Stimulated activated naive CD8-positive, alpha-beta T cell treated with anti-CD3 and anti-CD28 coated beads, Interleukin-15, amount 100 ng/mL, for 72 hours (primary cell): ENCODE results near the gene CLEC16A.
A peak's percentile ranks its signal among the peaks of the same experiment; 100 is the strongest.

Experiments used
- ATAC-seq: fragments of 150-1000 bp; cut with Tn5 transposase; 2 replicates; pipeline ENCODE4 v1.10.0; 2021; ENCODE audit warnings: mild to moderate bottlenecking, moderate library complexity
- DNase-seq, 2 donors: peaks; one replicate each; pipeline ENCODE4 v3.0.0; 2021 to 2022
- H3K27ac Mint-ChIP-seq, 2 donors: one replicate each; pipeline ENCODE4 v1.8.0; 2022; ENCODE audit warnings: mild to moderate bottlenecking in 2 of 2, mixed read lengths in 2 of 2, moderate library complexity in 2 of 2
- H3K27me3 Mint-ChIP-seq: one replicate; pipeline ENCODE4 v1.8.0; 2022; ENCODE audit warnings: mixed read lengths
- H3K4me1 Mint-ChIP-seq: one replicate; pipeline ENCODE4 v1.8.0; 2022; ENCODE audit warnings: mild to moderate bottlenecking, mixed read lengths
- H3K4me3 Mint-ChIP-seq, 2 donors: one replicate each; pipeline ENCODE4 v1.8.0; 2022; ENCODE audit warnings: mild to moderate bottlenecking in 2 of 2, mixed read lengths in 2 of 2, moderate library complexity in 1 of 2
- H3K9me3 Mint-ChIP-seq, 2 donors: one replicate each; pipeline ENCODE4 v1.8.0; 2022; ENCODE audit warnings: mixed read lengths in 2 of 2

CLEC16A gene

DNA sequence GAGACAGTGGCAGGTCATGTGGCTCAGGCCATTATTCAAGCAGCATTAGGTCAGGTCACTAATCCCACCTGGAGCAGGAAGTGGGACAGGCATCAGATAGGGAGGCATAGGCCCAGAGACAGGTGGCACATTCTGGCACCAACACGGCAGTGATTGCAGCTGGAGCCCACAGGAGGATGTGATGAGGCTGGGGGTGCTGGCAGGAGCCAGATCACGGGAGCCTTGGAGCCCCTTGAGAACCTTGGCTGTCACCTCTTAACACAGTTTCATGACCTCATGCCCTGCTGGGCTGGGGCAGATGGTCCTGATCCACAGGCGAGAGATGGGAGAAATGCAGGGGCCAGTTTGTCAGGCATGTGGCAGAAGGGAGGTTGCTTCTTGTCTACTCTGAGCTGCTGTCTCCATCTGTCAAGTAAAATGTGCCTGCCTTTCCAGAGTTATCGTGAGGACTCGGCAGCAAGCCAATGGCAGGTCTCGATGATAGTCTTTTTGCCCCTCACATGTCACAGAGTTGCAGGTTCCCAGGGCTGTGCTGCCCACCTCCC is 109.6 kb downstream of the CLEC16A start:
- H3K4me1 Mint-ChIP-seq, result peaks cover 79% of the 10 kb centered on the region

DNA sequence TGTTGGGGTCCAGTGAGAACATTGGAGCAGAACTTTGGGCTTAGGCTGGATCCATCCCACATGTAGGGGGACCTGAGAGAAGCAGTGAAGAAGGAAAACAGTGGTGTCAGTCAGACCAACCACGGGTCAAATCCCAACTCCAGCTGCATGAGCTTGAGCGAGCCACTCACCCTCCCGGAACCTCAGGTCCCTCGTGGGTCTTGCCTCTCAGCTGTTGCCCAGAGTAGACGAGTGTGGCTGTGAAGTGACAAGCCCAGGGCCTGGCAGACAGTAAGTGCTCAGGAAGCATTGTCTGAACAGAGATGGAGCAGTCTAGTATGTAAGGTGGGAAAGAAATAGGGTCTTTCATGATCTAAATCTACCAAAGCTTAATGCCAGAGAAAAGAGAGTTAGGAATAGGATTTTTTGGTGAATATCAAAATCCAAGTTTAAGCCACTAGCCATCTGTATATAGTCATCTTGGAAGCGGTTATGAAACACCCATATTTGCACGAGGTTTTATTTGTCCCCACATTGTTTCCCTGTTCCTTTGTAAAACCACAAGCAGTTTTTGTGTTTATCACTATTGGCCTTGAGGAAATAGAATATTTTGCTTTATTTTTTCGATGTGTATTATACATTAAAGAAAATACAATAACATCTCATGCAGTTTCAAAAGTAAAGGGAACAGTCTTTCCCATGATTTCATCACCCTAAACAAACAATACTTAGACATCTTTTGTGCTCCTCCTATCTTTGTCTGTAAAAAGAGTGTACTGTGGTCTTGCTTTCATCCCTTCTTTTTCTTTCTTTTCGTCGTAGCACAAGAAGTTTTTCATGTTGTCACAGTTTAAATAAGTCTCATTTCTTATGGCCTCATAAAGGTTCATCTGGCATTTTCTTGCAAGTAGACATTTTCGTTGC is 112.0 kb downstream of the CLEC16A start:
- Mint-ChIP-seq H3K27ac (peak overlapping the region; percentile 93 to 95), H3K4me3 (peak overlapping the region in 1 of 2 donors; percentile 30), H3K27me3 (no peaks in the 10 kb centered on the region), H3K4me1 (peaks cover 56% of the 10 kb centered on the region), H3K9me3 (no peaks in the 10 kb centered on the region)
- ATAC-seq, result no peak
- DNase-seq, result no peak

More for the DNA sequence above, 109.6 kb downstream of the CLEC16A start:
- no peak overlapping the region for H3K27ac Mint-ChIP-seq
- no peaks in the 10 kb centered on the region for H3K27me3 Mint-ChIP-seq
- no peak for DNase-seq
- no peak for ATAC-seq
- no peaks in the 10 kb centered on the region for H3K9me3 Mint-ChIP-seq
- H3K4me3 Mint-ChIP-seq, result no peak overlapping the region

DNA sequence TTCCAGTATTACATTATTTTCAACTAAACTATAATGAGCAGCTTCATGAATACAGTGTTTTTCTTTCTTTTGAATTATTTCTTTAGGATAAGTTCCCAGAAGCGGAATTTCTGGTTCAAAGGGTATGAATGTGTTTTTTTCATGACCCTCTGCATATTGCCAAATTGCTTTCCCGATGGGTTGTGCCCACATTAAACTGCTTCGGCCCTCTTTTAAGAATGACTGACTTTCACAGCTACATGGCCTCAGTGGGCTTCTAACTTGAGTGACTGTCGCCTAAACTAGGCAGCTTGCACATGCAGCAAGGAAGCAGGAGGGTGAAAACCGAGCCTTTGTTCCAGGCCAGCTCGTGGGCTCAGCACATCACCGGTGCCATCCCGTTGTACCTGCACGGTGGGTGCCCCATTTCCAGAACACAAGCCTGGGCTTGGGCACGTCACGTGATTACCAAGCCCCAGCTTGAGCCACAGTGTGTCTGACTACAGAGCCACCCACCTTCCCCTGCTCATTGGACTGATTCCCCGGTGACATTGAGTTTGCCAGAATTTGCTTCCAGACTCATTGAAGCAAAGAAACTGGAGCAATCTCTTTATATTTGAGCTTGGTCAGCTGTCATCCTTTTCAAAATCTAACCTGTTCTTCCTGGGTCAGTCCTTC is 112.8 kb downstream of the CLEC16A start:
- Mint-ChIP-seq H3K4me1 (peaks cover 53% of the 10 kb centered on the region), H3K9me3 (no peaks in the 10 kb centered on the region), H3K27me3 (no peaks in the 10 kb centered on the region), H3K27ac (peak overlapping the region; percentile 24 to 93), H3K4me3 (no peak overlapping the region)
- DNase-seq (no peak), ATAC-seq (no peak)

DNA sequence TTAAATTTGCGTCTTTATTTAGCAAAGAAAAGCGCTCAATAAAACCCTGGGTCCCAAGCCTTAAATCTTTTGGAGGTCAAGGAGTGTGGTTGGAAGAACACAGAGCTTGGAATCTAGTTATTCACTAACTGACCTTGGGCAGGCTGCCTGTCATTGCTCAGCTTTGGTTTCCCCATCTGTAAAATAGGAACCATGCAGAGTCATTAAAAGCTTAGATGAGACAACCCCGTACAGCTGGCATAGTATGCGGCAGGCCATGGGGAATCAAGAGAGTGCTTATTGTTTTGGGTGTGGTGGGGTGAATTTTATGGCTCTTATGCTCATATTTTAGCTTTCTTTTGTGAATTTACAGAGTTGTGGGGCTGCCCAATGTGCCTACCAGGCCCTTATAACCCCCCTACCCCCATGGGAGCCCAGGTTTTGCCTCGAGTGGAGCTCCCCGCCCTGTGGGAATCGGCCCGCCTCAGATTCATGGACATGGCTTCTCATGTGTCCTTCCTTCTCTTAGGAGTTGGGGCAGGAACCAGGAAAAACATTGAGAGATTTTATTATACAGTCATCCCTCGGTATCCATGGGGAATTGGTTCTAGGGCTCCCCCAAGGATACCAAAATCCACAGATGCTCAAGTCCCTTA is 113.5 kb downstream of the CLEC16A start:
- ATAC-seq (no peak), DNase-seq (no peak)
- Mint-ChIP-seq H3K27me3 (no peaks in the 10 kb centered on the region), H3K4me1 (peaks cover 46% of the 10 kb centered on the region), H3K4me3 (no peak overlapping the region), H3K27ac (peak overlapping the region in 1 of 2 donors; percentile 48), H3K9me3 (no peaks in the 10 kb centered on the region)

DNA sequence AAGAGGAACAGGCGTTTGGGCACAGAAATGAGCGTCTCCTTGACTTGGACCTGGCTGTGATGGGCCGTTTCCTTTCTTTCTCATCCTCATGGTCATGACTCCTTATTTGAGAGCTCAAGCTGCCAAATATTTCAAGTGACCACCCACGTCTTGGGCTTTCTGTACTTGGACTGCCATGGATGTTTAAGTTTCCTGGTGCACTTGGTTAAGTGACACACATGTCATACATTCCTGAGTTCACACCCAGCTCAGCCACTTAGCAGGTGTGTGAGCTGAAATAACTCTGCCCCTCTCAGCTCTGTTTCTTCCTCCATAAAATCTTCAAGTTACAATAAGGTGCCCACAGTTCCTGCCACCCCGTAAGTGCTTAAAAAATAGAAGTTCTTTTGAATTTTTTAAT is 114.5 kb downstream of the CLEC16A start:
- DNase-seq (no peak), ATAC-seq (no peak)
- H3K4me1 Mint-ChIP-seq, result peaks cover 35% of the 10 kb centered on the region
- H3K27ac Mint-ChIP-seq, result no peak overlapping the region
- no peaks in the 10 kb centered on the region for H3K27me3 Mint-ChIP-seq
- H3K9me3 Mint-ChIP-seq, result no peaks in the 10 kb centered on the region
- no peak overlapping the region for H3K4me3 Mint-ChIP-seq

DNA sequence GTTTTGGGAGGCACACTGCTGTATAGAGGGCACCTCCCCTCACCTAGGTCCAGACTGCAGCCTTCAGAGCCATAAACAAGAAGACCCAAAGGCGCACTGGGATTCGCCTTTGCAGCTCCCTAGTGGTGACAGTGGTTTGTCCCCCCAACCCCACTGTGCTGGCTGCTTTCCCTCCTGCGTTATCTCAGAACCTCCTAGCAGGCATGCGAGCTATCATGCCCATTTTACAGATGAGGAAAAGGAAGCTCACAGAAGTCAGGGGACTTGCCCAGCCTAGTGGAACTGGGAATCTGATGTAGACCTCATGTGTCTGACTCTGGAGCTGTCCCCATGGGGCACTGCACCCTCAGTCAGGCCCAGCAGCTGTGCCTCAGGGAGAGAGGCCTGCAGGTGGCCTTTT is 115.2 kb downstream of the CLEC16A start:
- DNase-seq, result no peak
- Mint-ChIP-seq H3K27ac (no peak overlapping the region), H3K4me3 (no peak overlapping the region), H3K4me1 (peaks cover 28% of the 10 kb centered on the region), H3K27me3 (no peaks in the 10 kb centered on the region), H3K9me3 (no peaks in the 10 kb centered on the region)
- ATAC-seq, result no peak

DNA sequence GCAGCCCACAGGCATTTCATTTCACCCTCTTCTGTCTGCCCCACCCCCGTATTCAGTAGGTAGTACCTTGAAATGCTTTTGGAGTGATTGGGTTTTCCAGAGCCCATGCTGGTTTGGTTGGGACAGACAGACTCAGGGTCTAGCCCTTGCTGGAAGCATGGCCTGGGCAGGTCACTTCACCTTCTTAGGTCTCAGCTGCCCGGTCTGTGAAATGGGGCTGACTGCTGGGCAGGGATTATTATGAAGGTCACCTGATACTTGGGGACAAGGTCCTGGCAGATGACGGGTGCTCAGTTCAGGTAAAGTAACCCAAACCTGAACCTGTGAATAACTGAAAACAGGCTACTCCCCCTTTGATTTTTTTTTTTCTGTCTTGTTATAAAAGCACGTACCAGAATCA is 116.0 kb downstream of the CLEC16A start:
- peaks cover 20% of the 10 kb centered on the region for H3K4me1 Mint-ChIP-seq
- ATAC-seq, result no peak
- no peak overlapping the region for H3K27ac Mint-ChIP-seq
- H3K4me3 Mint-ChIP-seq, result no peak overlapping the region
- H3K27me3 Mint-ChIP-seq, result no peaks in the 10 kb centered on the region
- no peaks in the 10 kb centered on the region for H3K9me3 Mint-ChIP-seq
- no peak for DNase-seq

DNA sequence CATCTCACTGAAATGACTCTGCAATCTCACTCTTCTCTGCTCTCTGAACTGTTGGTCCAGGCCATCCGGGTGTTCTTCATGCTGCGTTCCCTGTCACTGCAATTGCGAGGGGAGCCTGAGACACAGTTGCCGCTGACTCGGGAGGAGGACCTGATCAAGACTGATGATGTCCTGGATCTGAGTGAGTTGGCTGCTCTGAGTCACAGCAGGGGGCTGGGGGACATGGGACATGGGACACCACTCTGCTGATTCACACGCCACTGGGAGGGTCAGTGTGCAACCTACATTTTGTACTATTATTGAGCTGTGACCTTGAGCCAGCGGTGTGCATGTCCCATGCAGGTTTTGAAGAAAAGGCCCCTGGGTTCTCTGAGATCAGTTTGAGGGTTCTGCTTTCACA is 116.5 kb downstream of the CLEC16A start:
- H3K4me1 Mint-ChIP-seq, result peaks cover 18% of the 10 kb centered on the region
- H3K27ac Mint-ChIP-seq, result no peak overlapping the region

DNA sequence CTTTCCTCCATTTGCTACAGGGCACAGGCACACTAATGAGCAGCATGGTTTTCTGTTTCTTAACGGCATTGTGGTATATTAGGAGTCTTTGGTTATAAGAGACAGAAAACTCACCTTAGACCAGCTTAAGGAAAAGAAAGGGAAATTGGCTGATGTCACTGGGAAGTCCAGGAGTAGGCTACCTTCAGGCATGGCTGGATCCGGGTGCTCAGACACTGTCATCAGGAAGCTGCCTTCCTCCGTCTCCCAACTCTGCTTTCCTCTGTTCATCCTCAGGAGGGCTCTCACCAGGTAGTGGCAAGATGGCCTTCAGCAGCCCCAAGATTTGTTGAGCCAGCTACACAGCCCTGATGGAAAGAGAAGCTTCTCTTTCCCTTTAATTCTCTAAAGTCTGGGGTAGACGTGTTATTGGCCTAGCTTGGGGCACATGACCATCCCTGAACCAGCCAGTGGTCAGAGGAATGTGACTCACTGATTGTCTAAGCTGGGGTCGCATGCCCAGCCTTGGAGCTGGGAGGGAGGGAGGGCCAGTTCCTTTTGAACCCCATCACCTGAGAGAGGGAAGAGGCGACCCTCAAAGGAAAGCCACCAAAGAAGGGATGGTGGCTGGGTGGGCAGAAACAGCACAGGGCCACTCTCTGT is 117.4 kb downstream of the CLEC16A start:
- no peak overlapping the region for H3K4me3 Mint-ChIP-seq
- no peaks in the 10 kb centered on the region for H3K9me3 Mint-ChIP-seq
- no peaks in the 10 kb centered on the region for H3K27me3 Mint-ChIP-seq
- ATAC-seq (no peak), DNase-seq (no peak)
- peaks cover 18% of the 10 kb centered on the region for H3K4me1 Mint-ChIP-seq
- H3K27ac Mint-ChIP-seq, result no peak overlapping the region

More for the DNA sequence above, 116.5 kb downstream of the CLEC16A start:
- no peak for ATAC-seq
- no peak overlapping the region for H3K4me3 Mint-ChIP-seq
- no peaks in the 10 kb centered on the region for H3K27me3 Mint-ChIP-seq
- H3K9me3 Mint-ChIP-seq, result no peaks in the 10 kb centered on the region
- DNase-seq, result no peak

DNA sequence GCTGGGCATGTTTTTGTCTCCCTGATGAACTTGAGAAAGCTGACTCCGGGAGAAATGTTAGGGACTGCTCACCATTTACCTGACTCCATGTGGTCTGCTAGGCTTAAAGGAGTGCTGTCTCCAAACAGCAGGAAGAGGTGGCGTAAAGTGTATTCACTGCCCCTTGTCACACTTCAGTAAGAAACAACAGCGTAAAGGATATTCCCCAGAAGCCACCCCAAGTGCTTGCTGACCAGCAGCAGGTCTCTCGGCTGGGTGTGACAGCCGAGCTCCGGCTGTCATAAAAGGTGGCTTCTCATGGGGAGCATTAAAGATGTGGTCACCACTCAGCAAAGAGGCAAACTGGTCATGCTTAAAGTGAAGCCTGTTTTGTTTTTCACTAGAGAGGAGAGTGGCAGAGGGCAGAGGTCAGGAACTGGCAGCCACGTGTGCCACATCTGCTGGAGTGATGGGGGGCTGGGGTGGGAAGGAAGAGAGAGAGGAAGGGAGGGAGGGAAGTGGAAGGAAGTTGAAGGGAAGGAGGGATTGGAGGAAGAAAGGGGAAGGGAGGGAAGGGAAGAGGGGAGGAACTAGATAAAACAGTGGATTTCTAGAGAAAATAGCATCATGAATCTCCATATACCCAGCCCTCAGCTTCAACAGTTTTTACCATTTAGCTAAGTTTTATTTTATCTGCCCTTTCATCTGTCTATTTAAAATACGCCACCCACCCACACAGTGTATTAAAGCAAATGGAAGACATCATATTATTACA is 119.3 kb downstream of the CLEC16A start:
- peaks cover 22% of the 10 kb centered on the region for H3K4me1 Mint-ChIP-seq
- ATAC-seq, result no peak
- no peaks in the 10 kb centered on the region for H3K9me3 Mint-ChIP-seq
- H3K27me3 Mint-ChIP-seq, result no peaks in the 10 kb centered on the region
- H3K27ac Mint-ChIP-seq, result no peak overlapping the region
- DNase-seq, result no peak
- no peak overlapping the region for H3K4me3 Mint-ChIP-seq

DNA sequence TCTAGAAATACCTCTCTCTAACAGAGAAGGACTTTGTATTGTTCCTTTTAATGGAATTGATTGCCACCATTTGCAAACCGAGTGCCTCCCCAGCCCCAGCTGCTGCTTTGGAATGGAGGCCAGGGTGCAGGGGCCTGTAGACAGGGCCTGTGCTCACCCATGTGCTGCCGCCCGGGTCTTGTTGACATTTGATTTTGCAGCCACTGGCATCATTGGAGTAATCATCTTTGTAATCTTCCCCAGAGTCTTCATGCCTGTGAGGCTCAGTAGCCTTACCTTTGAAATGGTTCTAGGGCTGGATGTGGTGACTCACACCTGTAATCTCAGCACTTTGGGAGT is 119.8 kb downstream of the CLEC16A start:
- Mint-ChIP-seq H3K27ac (no peak overlapping the region), H3K4me3 (no peak overlapping the region), H3K4me1 (peaks cover 22% of the 10 kb centered on the region), H3K27me3 (no peaks in the 10 kb centered on the region), H3K9me3 (no peaks in the 10 kb centered on the region)
- DNase-seq, result no peak
- no peak for ATAC-seq

DNA sequence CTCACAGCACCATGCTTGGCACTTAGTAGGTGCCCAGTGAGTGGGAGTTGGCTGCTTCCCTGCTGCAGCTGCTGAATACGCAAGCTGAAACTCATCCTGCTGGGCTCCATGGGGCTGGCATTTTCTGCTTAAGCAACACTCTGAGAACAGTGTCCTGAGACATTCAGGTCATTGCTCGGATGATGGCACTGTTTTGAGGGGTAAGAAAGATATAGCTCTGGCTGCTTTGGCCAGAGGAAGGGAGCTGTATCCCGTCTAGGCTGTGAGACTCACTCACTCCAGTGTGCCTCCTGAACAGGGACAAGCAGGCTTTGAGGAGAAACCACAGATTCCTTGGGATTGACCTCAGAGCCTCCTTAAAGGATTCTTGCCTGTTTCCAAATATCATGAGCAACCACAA is 120.5 kb downstream of the CLEC16A start:
- Mint-ChIP-seq H3K27ac (peak overlapping the region in 1 of 2 donors; percentile 5), H3K27me3 (no peaks in the 10 kb centered on the region), H3K4me1 (peaks cover 22% of the 10 kb centered on the region), H3K4me3 (no peak overlapping the region), H3K9me3 (no peaks in the 10 kb centered on the region)
- ATAC-seq (no peak), DNase-seq (no peak)

DNA sequence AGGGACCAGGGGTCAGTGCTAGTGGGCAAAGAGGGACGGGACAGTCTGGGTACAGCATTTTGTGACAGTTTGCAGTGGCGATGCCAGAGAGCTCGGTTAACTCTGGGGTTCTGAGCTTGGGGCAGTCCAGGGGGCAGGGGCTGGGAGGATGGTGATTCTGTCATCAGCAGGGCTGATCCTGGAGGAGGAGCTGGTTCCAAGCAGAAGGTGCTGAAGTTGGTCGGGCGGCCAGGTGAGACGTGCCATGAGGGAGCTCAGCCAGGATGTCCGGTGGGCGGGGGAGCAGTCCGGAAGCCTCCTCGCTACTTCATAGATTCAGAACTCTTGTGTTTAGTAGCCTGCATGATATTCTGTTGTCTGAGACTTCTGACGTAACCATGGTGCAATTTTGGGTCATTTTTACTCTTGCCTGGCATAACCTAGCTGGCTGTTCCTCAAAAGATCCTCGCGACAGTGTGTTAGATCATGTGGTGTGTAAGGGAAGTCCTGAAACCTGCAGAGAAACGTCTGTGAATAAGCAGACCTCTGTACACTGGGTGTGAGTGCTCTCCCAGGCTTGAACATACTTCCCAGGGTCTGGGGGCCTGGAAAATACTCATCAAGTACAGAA is 122.0 kb downstream of the CLEC16A start:
- peaks cover 29% of the 10 kb centered on the region for H3K4me1 Mint-ChIP-seq
- no peak for DNase-seq
- H3K4me3 Mint-ChIP-seq, result no peak overlapping the region
- H3K27ac Mint-ChIP-seq, result peak overlapping the region; percentile 15 to 89
- H3K27me3 Mint-ChIP-seq, result no peaks in the 10 kb centered on the region
- no peaks in the 10 kb centered on the region for H3K9me3 Mint-ChIP-seq
- peak; percentile 20 for ATAC-seq

DNA sequence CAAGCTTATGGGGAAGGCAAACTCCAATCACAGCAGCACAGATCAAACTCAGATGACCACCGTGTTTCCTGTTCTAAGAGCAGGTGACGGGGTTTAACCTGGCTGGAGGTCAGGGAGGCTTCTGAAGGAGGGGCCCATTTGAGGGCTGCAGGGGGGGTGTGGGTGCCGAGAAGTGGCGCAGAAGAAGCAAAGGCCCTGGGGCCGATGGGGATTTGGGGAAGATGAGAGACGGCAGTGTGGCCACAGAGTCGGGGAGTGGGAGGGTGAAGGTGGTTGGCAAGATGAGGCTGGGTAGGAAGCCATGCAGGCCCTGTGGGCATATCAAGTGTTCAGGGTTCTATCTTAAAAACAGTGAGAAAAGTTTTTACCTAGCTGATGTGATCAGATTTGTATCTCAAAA is 122.9 kb downstream of the CLEC16A start:
- DNase-seq, result no peak
- Mint-ChIP-seq H3K27me3 (no peaks in the 10 kb centered on the region), H3K9me3 (no peaks in the 10 kb centered on the region), H3K27ac (peak overlapping the region in 1 of 2 donors; percentile 44), H3K4me3 (no peak overlapping the region), H3K4me1 (peaks cover 34% of the 10 kb centered on the region)
- ATAC-seq, result no peak
